Measurements from ENCODE around the gene SCNN1B. TPM values are rescaled to one million over a fixed set of nuclear protein-coding genes. Genes with fewer than 3 reads are reported as not detected.

Gene SCNN1B
- total RNA-seq, 3 donors from 2014 or later, result 3.0 to 18.0 (median 18.0) TPM

- TF ChIP-seq CTCF (IDR thresholded peaks at IDR 0.05) (no peak), POLR2AphosphoS5 (IDR thresholded peaks at IDR 0.05) (no peak), POLR2A (IDR thresholded peaks at IDR 0.05) (no peak)
- H3K27ac ChIP-seq, result no peak overlapping the region
- no peak for DNase-seq (ENCODE audit: low spot score in 2 of 2)
- no peaks in the 10 kb centered on the region for H3K27me3 ChIP-seq
- H3K4me1 ChIP-seq, result no peaks in the 10 kb centered on the region
- no peak overlapping the region for H3K4me3 ChIP-seq
- no peaks in the 10 kb centered on the region for H3K9me3 ChIP-seq
- intact Hi-C loops (cut with DNase I; ENCODE audit: low total_unique reads), result no loop called here
- H3K36me3 ChIP-seq, result no peaks in the 10 kb centered on the region
Measured at GRCh38 chr16:23256440-23256839, 45.7 kb upstream of the SCNN1B start.

GRCh38 chr16:23257682-23258081 lies 44.4 kb upstream of the SCNN1B start:
- H3K4me3 ChIP-seq, result no peak overlapping the region
- no peaks in the 10 kb centered on the region for H3K4me1 ChIP-seq
- H3K27ac ChIP-seq, result no peak overlapping the region
- TF ChIP-seq POLR2A (IDR thresholded peaks at IDR 0.05), result no peak
- no peak for TF ChIP-seq CTCF (IDR thresholded peaks at IDR 0.05)
- no peak for TF ChIP-seq POLR2AphosphoS5 (IDR thresholded peaks at IDR 0.05)
- no peaks in the 10 kb centered on the region for H3K27me3 ChIP-seq
- DNase-seq (ENCODE audit: low spot score in 2 of 2), result no peak
- no peaks in the 10 kb centered on the region for H3K36me3 ChIP-seq
- H3K9me3 ChIP-seq, result no peaks in the 10 kb centered on the region
- intact Hi-C loops (cut with DNase I; ENCODE audit: low total_unique reads), result no loop called here

- no peak overlapping the region for H3K4me3 ChIP-seq
- no peaks in the 10 kb centered on the region for H3K4me1 ChIP-seq
- H3K9me3 ChIP-seq, result no peaks in the 10 kb centered on the region
- DNase-seq (ENCODE audit: low spot score in 2 of 2), result no peak
- no peak overlapping the region for H3K27ac ChIP-seq
- TF ChIP-seq POLR2A (IDR thresholded peaks at IDR 0.05), result no peak
- TF ChIP-seq CTCF (IDR thresholded peaks at IDR 0.05), result no peak
- no peak for TF ChIP-seq POLR2AphosphoS5 (IDR thresholded peaks at IDR 0.05)
- H3K27me3 ChIP-seq, result no peaks in the 10 kb centered on the region
- intact Hi-C loops (cut with DNase I; ENCODE audit: low total_unique reads), result no loop called here
- no peaks in the 10 kb centered on the region for H3K36me3 ChIP-seq
Measured at GRCh38 chr16:23258919-23259237, 43.2 kb upstream of the SCNN1B start.

GRCh38 chr16:23267647-23268046 lies 34.5 kb upstream of the SCNN1B start:
- Histone ChIP-seq H3K9me3 (no peaks in the 10 kb centered on the region), H3K27ac (no peak overlapping the region), H3K4me1 (no peaks in the 10 kb centered on the region), H3K27me3 (no peaks in the 10 kb centered on the region), H3K4me3 (no peak overlapping the region), H3K36me3 (no peaks in the 10 kb centered on the region)
- no peak for DNase-seq (ENCODE audit: low spot score in 2 of 2)
- intact Hi-C loops (cut with DNase I; ENCODE audit: low total_unique reads), result no loop called here
- TF ChIP-seq POLR2A (IDR thresholded peaks at IDR 0.05) (no peak), POLR2AphosphoS5 (IDR thresholded peaks at IDR 0.05) (no peak), CTCF (IDR thresholded peaks at IDR 0.05) (no peak)

GRCh38 chr16:23268561-23268960 lies 33.5 kb upstream of the SCNN1B start:
- intact Hi-C loops (cut with DNase I; ENCODE audit: low total_unique reads), result no loop called here
- Histone ChIP-seq H3K27ac (no peak overlapping the region), H3K36me3 (no peaks in the 10 kb centered on the region), H3K4me1 (no peaks in the 10 kb centered on the region), H3K27me3 (no peaks in the 10 kb centered on the region), H3K4me3 (no peak overlapping the region), H3K9me3 (no peaks in the 10 kb centered on the region)
- DNase-seq (ENCODE audit: low spot score in 2 of 2), result no peak
- TF ChIP-seq CTCF (IDR thresholded peaks at IDR 0.05) (no peak), POLR2A (IDR thresholded peaks at IDR 0.05) (no peak), POLR2AphosphoS5 (IDR thresholded peaks at IDR 0.05) (no peak)

Measured in breast epithelium (tissue), 4 donors.